GM23338 (cell line): ENCODE measurements around the gene ZNF740. TPM values are rescaled to one million over a fixed set of nuclear protein-coding genes. Genes with fewer than 3 reads are reported as not detected.

Source experiments
- ATAC-seq: fragments of 200-7000 bp; cut with Tn5 transposase; 3 replicates; pipeline ENCODE4 v1.9.1; 2020
- DNase-seq: peaks from one replicate; pipeline ENCODE4 v3.0.0-alpha.2; 2015; ENCODE audit warnings: low spot score
- H2AFZ ChIP-seq: fragments of 200-600 bp; sonication (generic); 2 replicates; pipeline ENCODE4 v1.8.0; 2016; ENCODE audit warnings: antibody characterized with exemption, mild to moderate bottlenecking, moderate library complexity
- H3F3A ChIP-seq: fragments of 200-600 bp; sonication (generic); replicated peaks from 2 replicates; pipeline ENCODE4 v1.8.0; 2017; ENCODE audit warnings: antibody characterized with exemption, mixed run types, low read depth
- H3K27ac ChIP-seq: fragments of 200-600 bp; sonication (generic); 2 replicates; pipeline ENCODE4 v1.6.1; 2016; ENCODE audit warnings: low read depth
- H3K27me3 ChIP-seq: fragments of 200-600 bp; sonication (generic); 2 replicates; pipeline ENCODE4 v1.8.0; 2016; ENCODE audit warnings: mild to moderate bottlenecking, mixed run types, moderate library complexity; ENCODE audit not compliant: insufficient read depth
- H3K36me3 ChIP-seq: fragments of 200-600 bp; sonication (generic); 2 replicates; pipeline ENCODE4 v1.8.0; 2016; ENCODE audit warnings: mild to moderate bottlenecking; ENCODE audit not compliant: insufficient read depth
- H3K4me1 ChIP-seq: fragments of 200-600 bp; sonication (generic); 2 replicates; pipeline ENCODE4 v1.8.0; 2016; ENCODE audit warnings: mild to moderate bottlenecking, moderate library complexity; ENCODE audit not compliant: insufficient read depth
- H3K4me2 ChIP-seq: fragments of 200-600 bp; sonication (generic); 2 replicates; pipeline ENCODE4 v1.7.1; 2017; ENCODE audit warnings: mixed run types
- H3K4me3 ChIP-seq: fragments of 200-600 bp; sonication (generic); 2 replicates; pipeline ENCODE4 v1.6.1; 2016; ENCODE audit warnings: mixed run types
- H3K79me2 ChIP-seq: fragments of 200-600 bp; sonication (generic); replicated peaks from 2 replicates; pipeline ENCODE4 v1.8.0; 2017; ENCODE audit warnings: mild to moderate bottlenecking; ENCODE audit not compliant: insufficient read depth
- H3K9me2 ChIP-seq: fragments of 200-600 bp; sonication (generic); 2 replicates; pipeline ENCODE4 v1.8.0; 2017; ENCODE audit not compliant: insufficient read depth
- H4K20me1 ChIP-seq: fragments of 200-600 bp; sonication (generic); replicated peaks from 2 replicates; pipeline ENCODE4 v1.8.0; 2017; ENCODE audit warnings: mild to moderate bottlenecking; ENCODE audit not compliant: insufficient read depth
- H3K27ac Mint-ChIP-seq: 2 replicates; pipeline ENCODE4 v1.8.0; 2020; ENCODE audit warnings: inconsistent platforms, mild to moderate bottlenecking, moderate library complexity, mixed read lengths
- H3K27me3 Mint-ChIP-seq: 3 replicates; pipeline ENCODE4 v1.8.0; 2022; ENCODE audit warnings: low read depth, mild to moderate bottlenecking, moderate library complexity, mixed read lengths, inconsistent platforms; ENCODE audit not compliant: insufficient read depth, poor library complexity
- H3K36me3 Mint-ChIP-seq: 3 replicates; pipeline ENCODE4 v1.8.0; 2021; ENCODE audit warnings: low read depth, mild to moderate bottlenecking, inconsistent platforms, moderate library complexity, mixed read lengths
- H3K4me1 Mint-ChIP-seq: 3 replicates; pipeline ENCODE4 v1.8.0; 2020; ENCODE audit warnings: mild to moderate bottlenecking, inconsistent platforms, mixed read lengths
- H3K4me3 Mint-ChIP-seq: 3 replicates; pipeline ENCODE4 v1.8.0; 2021; ENCODE audit warnings: moderate library complexity, mild to moderate bottlenecking, inconsistent platforms, mixed read lengths
- H3K9me3 Mint-ChIP-seq: 3 replicates; pipeline ENCODE4 v1.8.0; 2020; ENCODE audit warnings: moderate library complexity, mild to moderate bottlenecking, inconsistent platforms, mixed read lengths
- CREB1 ChIP-seq: fragments of 250-450 bp; sonication (Bioruptor Pico); IDR thresholded peaks from 2 replicates; pipeline ENCODE4 v1.5.0; 2020; ENCODE audit warnings: low read depth, mild to moderate bottlenecking, moderate library complexity
- CTCF ChIP-seq, 2 experiments: fragments of 200-600 bp in 1 of 2; sonication (generic) in 1 of 2; conservative IDR thresholded peaks; 2 replicates each; pipeline versions ENCODE4 v1.5.1 to v1.6.1; 2016 to 2017; ENCODE audit warnings: antibody characterized with exemption in 2 of 2, low read depth in 2 of 2, mild to moderate bottlenecking in 2 of 2, moderate library complexity in 1 of 2
- ETS1 ChIP-seq: IDR thresholded peaks from 2 replicates; pipeline ENCODE4 v1.6.1; 2016; ENCODE audit warnings: antibody characterized with exemption
- EZH2 ChIP-seq: fragments of 200-600 bp; sonication (generic); IDR thresholded peaks from one replicate; pipeline ENCODE4 v1.8.0; 2017; ENCODE audit warnings: antibody characterized with exemption, mild to moderate bottlenecking, low read depth; ENCODE audit not compliant: unreplicated experiment
- EZH2phosphoT487 ChIP-seq: fragments of 200-600 bp; sonication (generic); IDR thresholded peaks from one replicate; pipeline ENCODE4 v1.8.1; 2018; ENCODE audit warnings: antibody characterized with exemption; ENCODE audit not compliant: unreplicated experiment
- JUNB ChIP-seq: IDR thresholded peaks from one replicate; pipeline ENCODE4 v1.6.1; 2016; ENCODE audit warnings: antibody characterized with exemption; ENCODE audit not compliant: unreplicated experiment
- NANOG ChIP-seq: IDR thresholded peaks from 2 replicates; pipeline ENCODE4 v1.6.1; 2016; ENCODE audit warnings: antibody characterized with exemption, borderline replicate concordance
- POLR2AphosphoS5 ChIP-seq: IDR thresholded peaks from 2 replicates; pipeline ENCODE4 v1.6.1; 2016; ENCODE audit warnings: antibody characterized with exemption, low read depth
- REST ChIP-seq: IDR thresholded peaks from one replicate; pipeline ENCODE4 v1.6.1; 2018; ENCODE audit warnings: antibody characterized with exemption; ENCODE audit not compliant: unreplicated experiment
- STAT1 ChIP-seq: IDR thresholded peaks from one replicate; pipeline ENCODE4 v1.6.1; 2016; ENCODE audit warnings: antibody characterized with exemption; ENCODE audit not compliant: unreplicated experiment
- ZNF114 ChIP-seq: fragments of 250-450 bp; sonication (Bioruptor Pico); IDR thresholded peaks from 2 replicates; pipeline ENCODE4 v1.5.0; 2020; ENCODE audit warnings: mild to moderate bottlenecking, moderate library complexity
- ZNF331 ChIP-seq: fragments of 250-450 bp; sonication (Bioruptor Pico); IDR thresholded peaks from 2 replicates; pipeline ENCODE4 v1.5.0; 2020; ENCODE audit warnings: low read depth, mild to moderate bottlenecking, moderate library complexity
- ZNF462 ChIP-seq: fragments of 250-450 bp; sonication (Bioruptor Pico); IDR thresholded peaks from 2 replicates; pipeline ENCODE4 v1.5.0; 2020; ENCODE audit warnings: mild to moderate bottlenecking, moderate library complexity
- polyA plus RNA-seq: library from polyadenylated mRNA; unstranded; fragments of >200 nt; fragmentation: Nextera tagmentation; extraction: Ambion mirVana; gene quantifications from 2 replicates; pipeline ENCODE4 v1.2.1, GENCODE V29; 2016
- total RNA-seq: library from RNA; depleted of rRNA; stranded (reverse); fragments of >200 nt; shearing (Covaris generic); gene quantifications from 2 replicates; pipeline ENCODE4 v1.2.3, GENCODE V29; 2014

ZNF740 gene
- total and polyA plus RNA-seq, 2 experiments from 2014 or later: 2.6 to 13.0 TPM

DNA sequence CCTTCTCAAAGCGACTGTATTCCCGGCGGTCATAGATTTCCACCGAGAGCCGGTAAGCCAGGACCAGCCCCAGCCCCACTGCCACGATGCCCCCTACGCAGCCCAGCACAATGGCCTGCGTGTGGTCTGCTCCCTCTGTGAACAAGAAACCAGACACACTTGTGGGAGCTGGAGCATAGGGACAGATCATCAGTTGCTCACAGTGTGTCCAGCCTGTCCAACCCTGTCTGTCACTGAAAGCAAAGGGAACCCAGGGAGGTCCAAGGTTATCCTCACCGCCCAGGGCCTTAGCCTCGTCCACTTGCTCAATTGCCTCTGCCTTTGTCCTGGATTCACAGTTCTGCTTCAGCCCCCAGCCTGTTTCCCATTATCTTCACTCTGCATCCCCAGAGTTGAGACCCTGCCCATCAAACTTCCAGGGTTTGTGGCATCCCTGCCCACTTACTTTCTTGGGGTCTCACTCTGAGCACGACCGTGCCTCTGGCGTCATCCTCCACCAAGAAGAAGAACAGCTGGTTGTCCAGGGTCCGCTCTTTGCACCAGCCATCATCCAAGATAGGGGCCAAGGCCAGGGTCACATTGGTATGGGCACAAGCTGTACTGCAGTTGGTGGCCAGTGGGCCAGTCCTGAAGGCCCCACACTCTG, 11.5 kb downstream of the ZNF740 start:
- Histone ChIP-seq H3K4me2 (no peak overlapping the region), H4K20me1 (peaks cover 14% of the 10 kb centered on the region), H3K27me3 (peaks cover 47% of the 10 kb centered on the region), H3K9me2 (no peaks in the 10 kb centered on the region), H3K4me3 (no peak overlapping the region), H3K27ac (no peak overlapping the region), H2AFZ (no peak overlapping the region), H3F3A (no peaks in the 10 kb centered on the region), H3K36me3 (peaks cover 2% of the 10 kb centered on the region), H3K79me2 (no peaks in the 10 kb centered on the region), H3K4me1 (peaks cover 12% of the 10 kb centered on the region; the same call in 1 of the 2 replicates)
- Mint-ChIP-seq H3K4me1 (peaks cover 31% of the 10 kb centered on the region), H3K36me3 (peaks cover 22% of the 10 kb centered on the region), H3K27ac (no peak overlapping the region), H3K27me3 (peaks cover 30% of the 10 kb centered on the region), H3K9me3 (no peaks in the 10 kb centered on the region; the same call in 1 of the 3 replicates), H3K4me3 (no peak overlapping the region)
- ATAC-seq (no peak), DNase-seq (no peak)
- TF ChIP-seq ZNF462 (CRISPR knock-in tag) (no peak), ETS1 (no peak), POLR2AphosphoS5 (no peak), ZNF331 (CRISPR knock-in tag) (no peak), JUNB (no peak), CTCF (conservative IDR thresholded peaks at IDR 0.05; ENCODE audit: low read depth in 2 of 2) (no peak), STAT1 (no peak), REST (no peak), NANOG (no peak), EZH2phosphoT487 (no peak), EZH2 (no peak), CREB1 (CRISPR knock-in tag) (no peak), ZNF114 (CRISPR knock-in tag) (no peak)
